ENCODE measurements around the gene CLCN4. TPM values are rescaled to one million over a fixed set of nuclear protein-coding genes. Genes with fewer than 3 reads are reported as not detected.

The CLCN4 gene
- total RNA-seq, 1 donor, result 14.1 TPM

DNA sequence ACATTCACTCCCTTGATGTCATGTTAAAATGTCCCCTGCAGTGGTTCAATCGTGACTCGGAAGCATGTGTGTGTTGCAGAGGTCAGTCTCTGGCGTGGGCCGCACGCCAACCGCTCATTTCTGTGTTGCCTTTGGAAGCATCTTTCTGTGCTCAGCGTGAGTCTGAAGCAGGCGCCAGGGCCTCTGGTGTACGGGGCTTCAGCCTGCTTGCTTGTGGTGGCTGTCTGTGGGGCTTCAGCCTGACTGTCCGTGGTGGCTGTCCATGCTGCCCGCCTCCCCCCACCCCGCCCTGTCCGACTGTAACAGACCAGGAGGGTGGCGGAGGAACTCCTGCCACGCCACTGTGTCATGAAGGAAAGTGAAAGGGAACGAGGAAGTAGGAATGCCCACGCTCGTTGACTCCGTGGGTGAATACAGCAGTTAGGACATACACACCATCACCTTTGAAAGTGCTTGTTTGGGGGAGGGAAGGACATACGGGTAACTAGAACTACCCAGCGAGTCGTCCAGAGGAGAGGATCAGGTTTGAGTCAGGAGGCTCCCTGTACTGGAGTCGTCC, 14.7 kb upstream of the CLCN4 start:
- no peaks in the 10 kb centered on the region for H3K9me3 ChIP-seq (ENCODE audit: low read depth, low read length)
- TF ChIP-seq, protein P1, sequence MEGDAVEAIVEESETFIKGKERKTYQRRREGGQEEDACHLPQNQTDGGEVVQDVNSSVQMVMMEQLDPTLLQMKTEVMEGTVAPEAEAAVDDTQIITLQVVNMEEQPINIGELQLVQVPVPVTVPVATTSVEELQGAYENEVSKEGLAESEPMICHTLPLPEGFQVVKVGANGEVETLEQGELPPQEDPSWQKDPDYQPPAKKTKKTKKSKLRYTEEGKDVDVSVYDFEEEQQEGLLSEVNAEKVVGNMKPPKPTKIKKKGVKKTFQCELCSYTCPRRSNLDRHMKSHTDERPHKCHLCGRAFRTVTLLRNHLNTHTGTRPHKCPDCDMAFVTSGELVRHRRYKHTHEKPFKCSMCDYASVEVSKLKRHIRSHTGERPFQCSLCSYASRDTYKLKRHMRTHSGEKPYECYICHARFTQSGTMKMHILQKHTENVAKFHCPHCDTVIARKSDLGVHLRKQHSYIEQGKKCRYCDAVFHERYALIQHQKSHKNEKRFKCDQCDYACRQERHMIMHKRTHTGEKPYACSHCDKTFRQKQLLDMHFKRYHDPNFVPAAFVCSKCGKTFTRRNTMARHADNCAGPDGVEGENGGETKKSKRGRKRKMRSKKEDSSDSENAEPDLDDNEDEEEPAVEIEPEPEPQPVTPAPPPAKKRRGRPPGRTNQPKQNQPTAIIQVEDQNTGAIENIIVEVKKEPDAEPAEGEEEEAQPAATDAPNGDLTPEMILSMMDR (IDR thresholded peaks at IDR 0.05; ENCODE audit: extremely low read depth, low read depth, low read length), result no peak
- H3K4me3 ChIP-seq (ENCODE audit: insufficient read depth, low read length), result no peak overlapping the region
- DNase-seq (ENCODE audit: insufficient read length, low spot score, missing footprints), result peak; percentile 60
- H3K79me2 ChIP-seq (ENCODE audit: insufficient read depth, low read length), result no peaks in the 10 kb centered on the region
- H3K36me3 ChIP-seq (ENCODE audit: insufficient read depth, low read length), result peaks cover 15% of the 10 kb centered on the region
- H3K4me1 ChIP-seq (ENCODE audit: insufficient read depth, low read length), result no peaks in the 10 kb centered on the region
- no peak overlapping the region for H3K4me2 ChIP-seq (ENCODE audit: insufficient read depth, low read length)
- H3K27me3 ChIP-seq (ENCODE audit: insufficient read depth, low read length), result no peaks in the 10 kb centered on the region
- H3K27ac ChIP-seq (ENCODE audit: low read depth, low read length), result no peak overlapping the region
- no peaks in the 10 kb centered on the region for H4K20me1 ChIP-seq (ENCODE audit: insufficient read depth, low read length)
- H2AFZ ChIP-seq (ENCODE audit: low read length), result no peak overlapping the region

DNA sequence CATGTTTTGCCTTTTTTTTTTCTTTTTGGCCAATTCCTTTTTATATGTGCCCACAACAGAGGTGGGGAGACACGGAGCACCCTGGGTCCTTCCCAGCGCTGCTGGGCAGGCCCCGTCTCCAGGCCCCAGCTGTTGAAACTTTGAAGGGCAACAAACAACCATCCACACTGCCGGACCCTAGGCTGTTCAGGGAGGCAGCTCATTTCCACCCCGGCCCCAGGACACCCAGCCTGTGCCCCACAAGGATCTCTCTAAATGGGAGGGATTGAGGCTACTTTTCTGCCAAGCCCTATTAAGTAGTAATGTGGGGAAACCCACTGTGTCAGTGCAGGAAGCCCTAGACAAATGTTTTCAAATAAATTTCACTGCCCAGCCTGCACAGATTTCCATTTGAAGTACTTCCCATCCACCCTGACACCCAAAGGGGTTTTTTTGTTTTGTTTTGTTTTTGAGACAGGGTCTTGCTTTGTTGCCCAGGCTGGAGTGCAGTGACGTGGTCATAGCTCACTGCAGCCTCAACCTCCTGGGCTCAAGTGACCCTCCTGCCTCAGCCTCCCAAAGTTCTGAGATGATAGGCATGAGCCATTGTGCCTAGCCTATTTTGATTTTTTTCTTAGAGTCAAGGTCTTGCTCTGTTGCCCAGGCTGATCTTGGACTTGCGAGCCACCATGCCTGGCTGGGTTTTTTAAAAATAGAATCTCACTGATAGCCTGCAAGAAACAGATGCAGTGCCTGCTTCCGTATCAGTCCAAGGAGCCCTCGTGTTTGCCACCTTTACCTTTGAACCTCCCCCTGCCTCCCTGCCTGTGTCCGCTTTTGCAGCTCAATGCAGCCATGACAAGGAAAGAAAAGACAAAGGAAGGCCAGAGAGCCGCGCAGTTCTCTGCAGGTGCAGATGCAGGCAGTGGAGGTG, 13.4 kb upstream of the CLCN4 start:
- H2AFZ ChIP-seq (ENCODE audit: low read length), result no peak overlapping the region
- H3K4me2 ChIP-seq (ENCODE audit: insufficient read depth, low read length), result no peak overlapping the region
- no peaks in the 10 kb centered on the region for H4K20me1 ChIP-seq (ENCODE audit: insufficient read depth, low read length)
- DNase-seq (ENCODE audit: insufficient read length, low spot score, missing footprints), result no peak
- H3K79me2 ChIP-seq (ENCODE audit: insufficient read depth, low read length), result no peaks in the 10 kb centered on the region
- H3K27ac ChIP-seq (ENCODE audit: low read depth, low read length), result no peak overlapping the region
- no peaks in the 10 kb centered on the region for H3K27me3 ChIP-seq (ENCODE audit: insufficient read depth, low read length)
- H3K9me3 ChIP-seq (ENCODE audit: low read depth, low read length), result no peaks in the 10 kb centered on the region
- H3K4me1 ChIP-seq (ENCODE audit: insufficient read depth, low read length), result no peaks in the 10 kb centered on the region
- peaks cover 15% of the 10 kb centered on the region for H3K36me3 ChIP-seq (ENCODE audit: insufficient read depth, low read length)
- H3K4me3 ChIP-seq (ENCODE audit: insufficient read depth, low read length), result no peak overlapping the region
- TF ChIP-seq, protein P1 (IDR thresholded peaks at IDR 0.05; ENCODE audit: extremely low read depth, low read depth, low read length), result no peak

DNA sequence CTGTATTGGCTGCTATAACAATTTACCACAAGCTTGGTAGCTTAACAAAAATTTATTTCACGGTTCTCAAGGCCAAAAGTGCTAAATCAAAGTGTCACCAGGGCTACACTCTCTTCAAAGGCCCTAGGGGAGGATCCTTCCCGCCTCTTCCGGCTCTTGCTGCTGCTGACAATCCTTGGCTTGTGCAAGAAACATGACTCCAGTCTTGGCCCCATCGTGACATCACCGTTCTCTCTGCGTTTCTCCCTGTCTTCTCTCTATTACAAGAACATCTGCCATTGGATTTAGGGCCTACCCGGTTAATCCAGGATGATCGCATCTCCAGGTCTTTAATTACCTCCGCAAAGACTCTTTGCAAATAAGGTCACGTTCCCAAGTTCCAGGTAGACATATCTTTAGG, 10.4 kb upstream of the CLCN4 start:
- Histone ChIP-seq H3K4me1 (ENCODE audit: insufficient read depth, low read length) (no peaks in the 10 kb centered on the region), H2AFZ (ENCODE audit: low read length) (no peak overlapping the region), H3K4me2 (ENCODE audit: insufficient read depth, low read length) (no peak overlapping the region), H3K79me2 (ENCODE audit: insufficient read depth, low read length) (no peaks in the 10 kb centered on the region), H3K27ac (ENCODE audit: low read depth, low read length) (no peak overlapping the region), H3K27me3 (ENCODE audit: insufficient read depth, low read length) (no peaks in the 10 kb centered on the region), H4K20me1 (ENCODE audit: insufficient read depth, low read length) (no peaks in the 10 kb centered on the region), H3K36me3 (ENCODE audit: insufficient read depth, low read length) (peaks cover 4% of the 10 kb centered on the region), H3K9me3 (ENCODE audit: low read depth, low read length) (no peaks in the 10 kb centered on the region), H3K4me3 (ENCODE audit: insufficient read depth, low read length) (no peak overlapping the region)
- TF ChIP-seq, protein P1 (IDR thresholded peaks at IDR 0.05; ENCODE audit: extremely low read depth, low read depth, low read length), result no peak
- peak; percentile 27 for DNase-seq (ENCODE audit: insufficient read length, low spot score, missing footprints)

GRCh38 chrX:10152086-10152485, 4.7 kb upstream of the CLCN4 start:
- Histone ChIP-seq H3K9me3 (ENCODE audit: low read depth, low read length) (no peaks in the 10 kb centered on the region), H3K4me1 (ENCODE audit: insufficient read depth, low read length) (no peaks in the 10 kb centered on the region), H2AFZ (ENCODE audit: low read length) (no peak overlapping the region), H3K4me2 (ENCODE audit: insufficient read depth, low read length) (no peak overlapping the region), H4K20me1 (ENCODE audit: insufficient read depth, low read length) (no peaks in the 10 kb centered on the region), H3K4me3 (ENCODE audit: insufficient read depth, low read length) (no peak overlapping the region), H3K27ac (ENCODE audit: low read depth, low read length) (no peak overlapping the region), H3K27me3 (ENCODE audit: insufficient read depth, low read length) (no peaks in the 10 kb centered on the region), H3K36me3 (ENCODE audit: insufficient read depth, low read length) (no peaks in the 10 kb centered on the region), H3K79me2 (ENCODE audit: insufficient read depth, low read length) (no peaks in the 10 kb centered on the region)
- DNase-seq (ENCODE audit: insufficient read length, low spot score, missing footprints), result peak; percentile 39
- TF ChIP-seq, protein P1 (IDR thresholded peaks at IDR 0.05; ENCODE audit: extremely low read depth, low read depth, low read length), result no peak
